NK-92 (cell line): ENCODE results near the gene SURF4.

Experiments
- DNase-seq: peaks from one replicate; lab custom pipeline; 2025; ENCODE audit not compliant: unreplicated experiment; lab: John Stamatoyannopoulos, UW

Gene SURF4

GRCh38 chr9:133375724-133376654 lies at the start of gene SURF4, which contains the start of gene STKLD1:
Gene SURF4, minus strand, starts transcription at chr9:133376060. Its CDS starts 91 bp downstream, at chr9:133375969.
Gene STKLD1, plus strand, starts transcription at chr9:133376366. Its CDS starts 108 bp downstream, at chr9:133376474.
- DNase-seq, result peak; percentile 51

GRCh38 chr9:133425049-133425632 lies 49.3 kb upstream of the SURF4 start:
- DNase-seq, result no peak

- no peak for DNase-seq
Observed at GRCh38 chr9:133424187-133424586, 48.3 kb upstream of the SURF4 start.

GRCh38 chr9:133423216-133423615 lies 47.4 kb upstream of the SURF4 start:
- DNase-seq, result no peak

GRCh38 chr9:133421615-133422542 lies 46.0 kb upstream of the SURF4 start, which contains the start of gene ADAMTS13:
Gene ADAMTS13, plus strand, starts transcription at chr9:133422367. Its CDS starts 77 bp downstream, at chr9:133422444.
- no peak for DNase-seq

- no peak for DNase-seq
Observed at GRCh38 chr9:133420392-133420827, 44.5 kb upstream of the SURF4 start.

GRCh38 chr9:133419005-133419404 lies 43.1 kb upstream of the SURF4 start:
- no peak for DNase-seq

- no peak for DNase-seq
Observed at GRCh38 chr9:133417541-133418461, 41.9 kb upstream of the SURF4 start, which contains the start of gene REXO4. Gene REXO4, minus strand, starts transcription at chr9:133418010. Its CDS starts 166 bp downstream, at chr9:133417844.

GRCh38 chr9:133415170-133415569 lies 39.3 kb upstream of the SURF4 start:
- DNase-seq, result no peak

- DNase-seq, result no peak
Observed at GRCh38 chr9:133408042-133408441, 32.2 kb upstream of the SURF4 start.

GRCh38 chr9:133406480-133407307 lies 30.8 kb upstream of the SURF4 start:
- no peak for DNase-seq

GRCh38 chr9:133405508-133406438 lies 29.9 kb upstream of the SURF4 start:
- no peak for DNase-seq

- DNase-seq, result no peak
Observed at GRCh38 chr9:133404454-133405002, 28.7 kb upstream of the SURF4 start.

GRCh38 chr9:133403766-133404453 lies 28.1 kb upstream of the SURF4 start:
- DNase-seq, result no peak

- no peak for DNase-seq
Observed at GRCh38 chr9:133402689-133403088, 26.8 kb upstream of the SURF4 start.

- DNase-seq, result no peak
Observed at GRCh38 chr9:133401588-133401987, 25.7 kb upstream of the SURF4 start.

GRCh38 chr9:133400292-133400691 lies 24.4 kb upstream of the SURF4 start:
- no peak for DNase-seq
